Astrocyte of the hippocampus (primary cell): ENCODE measurements around the gene APOL2.
"Not testable (repeated sequence)": the region's sequence is repeated elsewhere in the genome, so short reads cannot be mapped to it uniquely, and the experiment has no call there.

ENCODE experiments used
- DNase-seq: peaks from one replicate; pipeline ENCODE4 v3.0.0; 2011; ENCODE audit warnings: low read depth, low spot score

Gene APOL2

DNA sequence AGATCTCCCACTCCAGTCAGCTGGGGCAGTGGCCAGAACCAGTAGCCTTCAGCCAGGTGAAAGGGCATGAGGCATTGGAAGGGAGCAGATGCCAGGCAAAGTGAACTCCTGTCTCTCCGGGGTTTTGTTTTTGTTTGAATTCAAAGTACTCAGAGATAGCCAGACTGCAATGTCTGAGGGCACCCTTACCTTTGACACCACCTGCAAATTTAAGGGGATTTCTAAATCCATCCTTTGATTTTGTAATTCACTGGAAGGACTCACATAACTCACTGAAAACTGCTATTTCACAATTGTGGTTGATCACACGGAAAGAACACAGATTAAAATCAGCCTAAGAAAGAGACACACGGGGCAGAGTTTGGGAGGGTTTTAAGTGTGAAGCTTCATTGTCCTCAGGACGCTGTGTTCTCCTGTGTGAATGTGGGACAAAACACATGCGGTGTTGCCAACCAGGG lies 23.9 kb upstream of the APOL2 start:
- not testable (repeated sequence) for DNase-seq

- DNase-seq = not testable (repeated sequence)
Observed at GRCh38 chr22:36262307-36262706, 23.0 kb upstream of the APOL2 start.

- not testable (repeated sequence) for DNase-seq
Observed at GRCh38 chr22:36261675-36262074, 22.3 kb upstream of the APOL2 start.

GRCh38 chr22:36259615-36260300 lies 20.4 kb upstream of the APOL2 start:
- no peak for DNase-seq

- peak; percentile 65 for DNase-seq
Observed at GRCh38 chr22:36258701-36259614, 19.6 kb upstream of the APOL2 start.

GRCh38 chr22:36257948-36258670 lies 18.8 kb upstream of the APOL2 start:
- DNase-seq = no peak

- DNase-seq = no peak
Observed at GRCh38 chr22:36257308-36257707, 18.0 kb upstream of the APOL2 start.

DNA sequence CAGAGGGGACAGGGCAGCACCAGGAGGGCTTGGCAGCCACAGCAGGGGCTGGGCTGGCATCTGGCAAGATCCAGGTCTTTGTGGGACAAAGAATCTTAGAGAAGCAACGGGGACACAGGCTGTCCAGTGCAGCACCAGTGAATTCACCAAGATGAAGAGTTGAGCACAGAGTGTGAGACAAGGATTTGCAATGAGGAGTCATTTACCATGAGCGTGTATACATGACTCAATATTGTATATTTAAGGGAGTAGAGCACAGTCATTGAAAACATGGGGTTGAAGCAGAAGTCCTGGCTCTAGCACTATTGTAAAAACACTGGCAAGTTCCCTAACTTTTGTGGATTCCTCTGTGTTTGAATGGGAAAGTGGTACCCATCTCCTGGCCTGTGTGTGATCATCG lies 17.2 kb upstream of the APOL2 start:
- no peak for DNase-seq

- DNase-seq = not testable (repeated sequence)
Observed at GRCh38 chr22:36255572-36255971, 16.2 kb upstream of the APOL2 start.

GRCh38 chr22:36253523-36254490 lies 14.5 kb upstream of the APOL2 start:
- DNase-seq = peak; percentile 39

DNA sequence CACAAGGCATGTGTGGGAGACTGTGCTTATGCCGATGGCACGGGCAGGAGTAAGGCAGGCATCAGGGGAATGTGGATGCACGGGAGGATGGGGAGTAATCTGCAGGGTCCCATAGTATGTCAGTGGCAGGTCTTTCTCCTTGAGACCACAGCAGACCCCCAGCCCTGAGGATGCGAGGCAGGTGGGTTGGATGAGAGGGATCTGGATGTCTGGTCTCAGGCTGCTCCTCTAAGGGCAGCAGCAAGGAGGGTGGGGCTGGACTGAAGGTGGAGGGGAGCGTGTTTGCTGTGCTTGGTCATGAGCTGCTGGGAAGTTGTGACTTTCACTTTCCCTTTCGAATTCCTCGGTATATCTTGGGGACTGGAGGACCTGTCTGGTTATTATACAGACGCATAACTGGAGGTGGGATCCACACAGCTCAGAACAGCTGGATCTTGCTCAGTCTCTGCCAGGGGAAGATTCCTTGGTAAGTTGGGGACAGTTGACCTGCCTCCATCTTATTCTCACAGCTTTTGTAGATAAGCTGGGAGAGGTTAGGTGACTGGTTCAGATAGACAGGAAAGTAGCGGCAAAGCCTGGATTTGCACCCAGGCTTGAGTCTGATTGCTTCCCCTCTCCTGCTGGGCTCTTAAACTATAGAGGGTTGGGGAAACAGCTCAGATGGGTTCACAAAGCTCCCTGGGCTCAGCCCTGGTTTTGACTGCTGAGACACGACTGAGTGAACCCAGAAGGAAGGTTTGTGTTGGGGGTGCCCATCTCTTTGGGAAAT lies 13.6 kb upstream of the APOL2 start, which contains the start of gene APOL1:
Gene APOL1 (plus strand): TSS at position 380 of the 769 bp plus-strand sequence. CDS start 1,823 bp downstream, outside the sequence.
- DNase-seq = peak; percentile 41

DNA sequence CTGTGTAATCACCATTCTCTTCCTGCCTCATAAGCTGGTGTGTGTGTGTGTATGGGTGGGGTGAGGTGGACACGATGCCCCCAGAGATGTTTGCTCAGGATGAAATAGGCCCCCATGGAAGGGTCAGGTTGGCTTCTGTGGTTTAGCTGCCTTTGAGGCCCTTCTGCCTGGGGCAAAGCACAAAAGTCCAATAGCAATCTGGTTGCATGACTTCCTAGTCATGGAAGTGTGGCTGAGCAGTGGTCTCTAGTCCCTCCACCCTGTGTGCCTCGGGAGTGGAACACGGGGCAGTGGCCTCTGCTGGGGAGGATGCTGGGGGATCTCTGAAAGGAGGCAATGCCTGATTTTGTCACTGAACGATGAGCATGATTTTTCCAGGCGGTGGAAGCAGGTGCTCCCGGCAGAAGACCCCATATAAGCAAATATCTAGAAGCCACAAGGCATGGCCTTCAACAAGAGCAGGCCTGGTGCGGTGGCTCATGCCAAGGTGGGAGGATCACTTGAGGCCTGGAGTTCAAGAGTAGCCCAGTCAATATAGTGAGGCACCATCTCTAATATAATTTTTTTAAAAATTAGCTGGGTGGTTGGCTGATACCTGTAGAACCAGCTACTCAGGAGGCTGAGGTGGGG lies 12.8 kb upstream of the APOL2 start:
- DNase-seq = not testable (repeated sequence)

- DNase-seq = not testable (repeated sequence)
Observed at GRCh38 chr22:36250292-36250960, 11.1 kb upstream of the APOL2 start.

GRCh38 chr22:36249160-36249559 lies 9.8 kb upstream of the APOL2 start:
- DNase-seq = no peak

DNA sequence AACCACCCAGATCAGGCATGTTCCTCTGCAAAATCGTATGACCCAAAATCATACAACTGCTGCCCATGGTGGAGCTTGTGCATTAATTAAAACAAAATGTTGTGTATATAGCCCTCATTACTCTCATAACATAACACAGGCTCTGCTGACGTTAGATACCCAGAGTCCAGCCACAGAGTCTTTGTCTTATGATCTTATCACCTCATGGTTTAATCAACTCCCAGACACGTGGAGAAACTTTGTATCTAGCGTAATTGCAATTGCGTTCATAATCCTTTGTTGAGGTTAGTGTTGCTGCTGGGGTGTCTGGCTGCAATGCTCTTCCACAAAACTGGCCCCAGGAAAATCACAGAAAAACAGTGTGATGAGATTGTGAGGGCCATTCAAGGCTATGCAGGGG lies 8.6 kb upstream of the APOL2 start:
- DNase-seq = no peak

DNA sequence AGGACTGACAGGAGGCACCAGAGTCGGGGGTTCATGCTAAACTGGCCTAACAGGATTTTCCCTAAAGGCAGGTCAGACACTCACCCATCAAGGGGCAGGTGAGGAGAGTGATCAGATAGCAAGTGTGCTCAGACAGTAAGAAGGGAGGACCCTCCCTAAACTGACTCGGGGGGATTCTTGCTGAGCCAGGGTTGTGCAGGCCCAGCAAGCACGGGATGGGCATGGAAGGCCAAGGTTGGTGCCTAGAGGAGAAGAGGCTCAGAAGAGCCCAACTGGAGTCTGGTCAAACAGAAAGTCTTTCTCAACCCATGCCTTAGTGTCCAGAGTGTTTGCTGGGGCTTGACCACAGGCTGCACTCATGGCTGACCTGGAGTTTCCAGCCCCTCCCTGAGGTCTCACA lies 7.4 kb upstream of the APOL2 start:
- DNase-seq = no peak

- no peak for DNase-seq
Observed at GRCh38 chr22:36245805-36246356, 6.6 kb upstream of the APOL2 start.

DNA sequence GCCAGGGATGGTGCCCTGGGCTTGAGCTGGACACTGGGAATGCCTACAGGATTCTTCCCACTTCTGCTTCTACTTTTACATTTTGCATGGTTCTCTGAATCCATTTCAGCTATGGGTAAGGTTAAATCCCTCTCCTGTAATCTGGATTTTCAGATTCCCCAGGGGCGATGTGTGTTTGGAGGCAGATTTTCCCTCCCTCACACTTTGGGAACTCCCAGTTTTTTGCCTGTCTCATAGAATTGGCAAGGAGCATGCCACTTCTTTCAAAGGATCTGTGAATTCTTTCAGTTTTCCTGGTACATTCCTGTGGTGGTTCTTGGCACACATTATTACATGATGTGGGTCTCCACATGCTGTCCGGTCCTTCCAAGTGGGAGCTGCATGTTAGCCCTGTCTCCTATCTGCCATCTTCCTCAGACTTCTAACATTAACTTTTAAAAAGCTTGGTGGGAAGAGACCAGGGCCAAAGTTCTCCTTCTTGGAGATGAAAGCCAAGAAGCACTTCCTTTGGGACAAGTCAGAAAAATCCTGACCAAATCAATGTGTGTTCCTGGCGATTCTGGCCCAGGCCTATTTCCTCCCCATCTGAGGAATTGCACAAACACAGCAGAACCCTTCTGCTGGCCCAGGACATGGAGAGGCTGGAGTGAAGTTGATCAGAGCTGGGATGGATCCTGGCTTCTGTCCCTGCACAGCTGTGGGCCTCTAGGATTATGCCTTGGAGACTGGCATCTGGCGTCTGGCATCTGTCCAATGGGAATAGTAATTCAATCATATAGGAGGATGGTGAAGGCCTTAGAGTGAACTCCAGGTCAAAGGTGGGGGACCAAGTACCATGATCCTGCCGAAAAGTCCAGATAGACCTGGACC lies 5.4 kb upstream of the APOL2 start:
- peak; percentile 85 for DNase-seq
